OCI-LY1 (cell line): ENCODE data around the gene CDK2.
"Not testable (repeated sequence)": the region's sequence is repeated elsewhere in the genome, so short reads cannot be mapped to it uniquely, and the experiment has no call there.

Source experiments
- H2AFZ ChIP-seq: fragments of 200-600 bp; sonication (generic), shearing (Covaris generic); 2 replicates; pipeline ENCODE4 v1.6.0; 2014; ENCODE audit warnings: antibody characterized with exemption, mild to moderate bottlenecking, low read length
- H3F3A ChIP-seq: fragments of 200-600 bp; sonication (generic), shearing (Covaris generic); 2 replicates; pipeline ENCODE4 v1.6.0; 2014; ENCODE audit warnings: mild to moderate bottlenecking, antibody characterized with exemption, low read length, moderate library complexity; ENCODE audit not compliant: insufficient read depth
- H3K27ac ChIP-seq: fragments of 200-600 bp; sonication (generic); 2 replicates; pipeline ENCODE4 v1.5.1; 2014; ENCODE audit warnings: low read length, mixed run types, mild to moderate bottlenecking, low read depth; ENCODE audit not compliant: poor library complexity, severe bottlenecking
- H3K27me3 ChIP-seq: fragments of 200-600 bp; sonication (generic); 2 replicates; pipeline ENCODE4 v1.6.0; 2014; ENCODE audit warnings: antibody characterized with exemption, mild to moderate bottlenecking, low read length, moderate library complexity; ENCODE audit not compliant: insufficient read depth
- H3K36me3 ChIP-seq: fragments of 200-600 bp; sonication (generic); 2 replicates; pipeline ENCODE4 v1.6.1; 2014; ENCODE audit warnings: mild to moderate bottlenecking, antibody characterized with exemption, low read length, moderate library complexity, mixed read lengths; ENCODE audit not compliant: insufficient read depth
- H3K4me1 ChIP-seq: fragments of 200-600 bp; sonication (generic); 2 replicates; pipeline ENCODE4 v1.5.1; 2014; ENCODE audit warnings: mild to moderate bottlenecking, low read length, moderate library complexity; ENCODE audit not compliant: insufficient read depth, severe bottlenecking
- H3K4me2 ChIP-seq: fragments of 200-600 bp; sonication (generic), shearing (Covaris generic); 2 replicates; pipeline ENCODE4 v1.6.1; 2014; ENCODE audit warnings: low read length
- H3K4me3 ChIP-seq: fragments of 200-600 bp; sonication (generic); 2 replicates; pipeline ENCODE4 v1.5.1; 2014; ENCODE audit warnings: low read length, low read depth, mild to moderate bottlenecking, mixed read lengths; ENCODE audit not compliant: poor library complexity, severe bottlenecking
- H3K79me2 ChIP-seq: fragments of 200-600 bp; shearing (Covaris generic); 2 replicates; pipeline ENCODE4 v1.6.1; 2016; ENCODE audit warnings: mixed run types, low read length, mixed read lengths; ENCODE audit not compliant: insufficient read depth
- H3K9ac ChIP-seq: fragments of 200-600 bp; sonication (generic), shearing (Covaris generic); 2 replicates; pipeline ENCODE4 v1.6.1; 2014; ENCODE audit warnings: mild to moderate bottlenecking, low read length, mixed read lengths
- H3K9me2 ChIP-seq: fragments of 200-600 bp; sonication (generic), shearing (Covaris generic); 2 replicates; pipeline ENCODE4 v1.6.1; 2014; ENCODE audit warnings: low read depth, mild to moderate bottlenecking, low read length, mixed read lengths
- H3K9me3 ChIP-seq: fragments of 200-600 bp; shearing (Covaris generic); 2 replicates; pipeline ENCODE4 v1.6.1; 2014; ENCODE audit warnings: low read length, mixed read lengths
- H4K20me1 ChIP-seq: fragments of 200-600 bp; sonication (generic), shearing (Covaris generic); 2 replicates; pipeline ENCODE4 v1.6.0; 2016; ENCODE audit warnings: mild to moderate bottlenecking, low read length; ENCODE audit not compliant: insufficient read depth
- EZH2 ChIP-seq: fragments of 200-600 bp; sonication (generic), shearing (Covaris generic); IDR thresholded peaks from 2 replicates; pipeline ENCODE4 v1.8.0; 2017; ENCODE audit warnings: borderline replicate concordance, mixed run types, mild to moderate bottlenecking, antibody characterized with exemption, low read length, moderate library complexity, mixed read lengths
- TF ChIP-seq, protein P1 (sequence below): fragments of 200-600 bp; sonication (generic), shearing (Covaris generic); IDR thresholded peaks from 2 replicates; pipeline ENCODE4 v1.5.1; 2017; ENCODE audit warnings: mild to moderate bottlenecking, antibody characterized with exemption, low read length, moderate library complexity, mixed read lengths

CDK2 gene

DNA sequence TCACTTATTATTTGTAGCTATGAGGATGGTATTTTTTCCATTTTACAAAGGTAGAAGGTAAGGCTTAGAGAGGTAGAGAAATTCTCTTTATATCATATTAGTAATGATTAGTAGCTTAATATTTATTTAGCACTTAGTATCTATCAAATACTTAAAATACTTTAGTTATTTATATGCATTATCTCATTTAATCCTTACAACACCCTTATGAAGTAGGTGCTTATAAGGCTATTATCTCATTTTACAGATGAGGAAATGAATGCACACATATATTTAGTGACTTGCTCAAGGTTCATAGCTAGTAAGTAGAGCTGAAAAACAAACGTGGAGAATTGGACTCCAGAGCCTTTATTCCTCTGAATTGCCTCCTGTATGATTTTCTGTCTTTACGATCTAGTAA lies 18.2 kb downstream of the CDK2 start:
- H3K27ac ChIP-seq: no peak overlapping the region
- TF ChIP-seq, protein P1, sequence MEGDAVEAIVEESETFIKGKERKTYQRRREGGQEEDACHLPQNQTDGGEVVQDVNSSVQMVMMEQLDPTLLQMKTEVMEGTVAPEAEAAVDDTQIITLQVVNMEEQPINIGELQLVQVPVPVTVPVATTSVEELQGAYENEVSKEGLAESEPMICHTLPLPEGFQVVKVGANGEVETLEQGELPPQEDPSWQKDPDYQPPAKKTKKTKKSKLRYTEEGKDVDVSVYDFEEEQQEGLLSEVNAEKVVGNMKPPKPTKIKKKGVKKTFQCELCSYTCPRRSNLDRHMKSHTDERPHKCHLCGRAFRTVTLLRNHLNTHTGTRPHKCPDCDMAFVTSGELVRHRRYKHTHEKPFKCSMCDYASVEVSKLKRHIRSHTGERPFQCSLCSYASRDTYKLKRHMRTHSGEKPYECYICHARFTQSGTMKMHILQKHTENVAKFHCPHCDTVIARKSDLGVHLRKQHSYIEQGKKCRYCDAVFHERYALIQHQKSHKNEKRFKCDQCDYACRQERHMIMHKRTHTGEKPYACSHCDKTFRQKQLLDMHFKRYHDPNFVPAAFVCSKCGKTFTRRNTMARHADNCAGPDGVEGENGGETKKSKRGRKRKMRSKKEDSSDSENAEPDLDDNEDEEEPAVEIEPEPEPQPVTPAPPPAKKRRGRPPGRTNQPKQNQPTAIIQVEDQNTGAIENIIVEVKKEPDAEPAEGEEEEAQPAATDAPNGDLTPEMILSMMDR: no peak
- TF ChIP-seq EZH2: no peak
- H3K9me2 ChIP-seq: no peaks in the 10 kb centered on the region
- peaks cover 25% of the 10 kb centered on the region for H3K4me1 ChIP-seq
- H3K4me3 ChIP-seq: no peak overlapping the region
- no peaks in the 10 kb centered on the region for H3K9me3 ChIP-seq
- H3K9ac ChIP-seq: no peak overlapping the region
- H3K27me3 ChIP-seq: no peaks in the 10 kb centered on the region
- H3K36me3 ChIP-seq: peaks cover 46% of the 10 kb centered on the region
- no peak overlapping the region for H3K4me2 ChIP-seq
- H3F3A ChIP-seq: no peaks in the 10 kb centered on the region
- no peaks in the 10 kb centered on the region for H3K79me2 ChIP-seq
- no peak overlapping the region for H2AFZ ChIP-seq
- no peaks in the 10 kb centered on the region for H4K20me1 ChIP-seq

GRCh38 chr12:55985341-55985740 lies 18.7 kb downstream of the CDK2 start:
- H3K9me2 ChIP-seq: no peaks in the 10 kb centered on the region
- no peaks in the 10 kb centered on the region for H3F3A ChIP-seq
- no peak for TF ChIP-seq EZH2
- TF ChIP-seq, protein P1: no peak
- no peaks in the 10 kb centered on the region for H3K9me3 ChIP-seq
- H3K27ac ChIP-seq: no peak overlapping the region
- H3K9ac ChIP-seq: no peak overlapping the region
- no peaks in the 10 kb centered on the region for H3K27me3 ChIP-seq
- H3K79me2 ChIP-seq: no peaks in the 10 kb centered on the region
- peaks cover 48% of the 10 kb centered on the region for H3K36me3 ChIP-seq
- no peak overlapping the region for H3K4me2 ChIP-seq
- H2AFZ ChIP-seq: no peak overlapping the region
- no peaks in the 10 kb centered on the region for H4K20me1 ChIP-seq
- peaks cover 25% of the 10 kb centered on the region for H3K4me1 ChIP-seq
- H3K4me3 ChIP-seq: no peak overlapping the region

DNA sequence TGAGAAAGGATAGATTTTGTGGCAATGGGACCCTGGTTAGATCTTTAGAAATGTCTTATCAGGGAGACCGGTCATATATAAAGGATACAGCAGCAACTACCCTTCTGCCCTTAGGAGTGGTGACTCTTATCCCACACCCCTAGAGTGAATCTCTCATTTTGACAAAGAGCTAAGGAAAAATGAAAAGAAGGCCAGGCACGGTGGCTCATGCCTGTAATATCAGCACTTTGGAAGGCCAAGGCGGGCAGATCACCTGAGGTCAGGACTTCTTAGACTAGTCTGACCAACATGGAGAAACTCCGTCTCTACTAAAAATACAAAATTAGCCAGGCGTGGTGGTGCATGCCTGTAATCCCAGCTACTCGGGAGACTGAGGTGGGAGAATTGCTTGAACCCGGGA lies 19.3 kb downstream of the CDK2 start:
- H3K9ac ChIP-seq, H2AFZ ChIP-seq, H3K79me2 ChIP-seq, H4K20me1 ChIP-seq, H3K27me3 ChIP-seq, H3K9me2 ChIP-seq, H3K4me2 ChIP-seq, H3K27ac ChIP-seq, H3F3A ChIP-seq, H3K4me3 ChIP-seq, H3K9me3 ChIP-seq: not testable (repeated sequence)
- Histone ChIP-seq H3K36me3 (peaks cover 50% of the 10 kb centered on the region), H3K4me1 (peaks cover 25% of the 10 kb centered on the region)

DNA sequence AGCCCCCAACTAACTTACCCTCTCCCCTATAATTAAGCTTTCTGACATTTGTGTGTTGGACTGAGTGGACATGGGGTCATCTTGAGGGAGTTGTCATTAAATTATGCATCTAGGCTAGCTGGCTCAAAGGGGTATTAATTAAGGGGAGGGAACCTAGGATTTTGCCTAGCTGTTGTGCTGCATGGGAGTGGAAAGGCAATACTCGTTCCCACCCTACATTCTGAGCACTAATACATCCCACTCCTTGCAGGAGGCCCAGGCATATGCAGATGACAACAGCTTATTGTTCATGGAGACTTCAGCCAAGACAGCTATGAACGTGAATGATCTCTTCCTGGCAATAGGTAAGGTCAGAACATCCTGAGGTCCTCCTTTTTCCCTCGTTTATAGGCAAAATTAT lies 24.5 kb downstream of the CDK2 start:
- H3K36me3 ChIP-seq: peaks cover 76% of the 10 kb centered on the region
- H3K9me3 ChIP-seq: no peaks in the 10 kb centered on the region
- no peaks in the 10 kb centered on the region for H3K9me2 ChIP-seq
- no peak overlapping the region for H3K27ac ChIP-seq
- H3K4me1 ChIP-seq: no peaks in the 10 kb centered on the region
- TF ChIP-seq, protein P1: no peak
- TF ChIP-seq EZH2: no peak
- no peak overlapping the region for H3K9ac ChIP-seq
- H3K4me2 ChIP-seq: no peak overlapping the region
- 0 out of 2 replicates have a peak, but pooled peaks cover 4% of the 10 kb centered on the region for H3F3A ChIP-seq
- no peaks in the 10 kb centered on the region for H3K27me3 ChIP-seq
- no peak overlapping the region for H3K4me3 ChIP-seq
- no peak overlapping the region for H2AFZ ChIP-seq
- H3K79me2 ChIP-seq: no peaks in the 10 kb centered on the region
- H4K20me1 ChIP-seq: no peaks in the 10 kb centered on the region
